Cardiac muscle cell (in vitro differentiated cells and primary cell): ENCODE results near the gene FAF1. TPM values are rescaled to one million over a fixed set of nuclear protein-coding genes. Genes with fewer than 3 reads are reported as not detected.
"Not testable (repeated sequence)": the region's sequence is repeated elsewhere in the genome, so short reads cannot be mapped to it uniquely, and the experiment has no call there.

Source experiments
- DNase-seq, 2 donors: peaks; one replicate each; pipeline versions ENCODE4 v3.0.0 to v3.0.0-alpha.2; 2010 to 2017; ENCODE audit warnings: low read depth in 1 of 2, low spot score in 1 of 2
- H3K27ac ChIP-seq: fragments of 200-600 bp; sonication (generic); 2 replicates; pipeline ENCODE4 v1.5.1; 2016
- H3K27me3 ChIP-seq: fragments of 200-600 bp; sonication (generic); 2 replicates; pipeline ENCODE4 v1.6.0; 2016; ENCODE audit warnings: control low read depth
- H3K36me3 ChIP-seq: fragments of 200-600 bp; sonication (generic); 2 replicates; pipeline ENCODE4 v1.5.1; 2016; ENCODE audit warnings: control low read depth
- H3K4me1 ChIP-seq: fragments of 200-600 bp; sonication (generic); 2 replicates; pipeline ENCODE4 v1.8.1; 2017; ENCODE audit warnings: low read depth, mild to moderate bottlenecking, mixed run types
- H3K4me3 ChIP-seq: fragments of 200-600 bp; sonication (generic); 2 replicates; pipeline ENCODE4 v1.5.1; 2016; ENCODE audit warnings: mild to moderate bottlenecking
- H3K9me3 ChIP-seq: fragments of 200-600 bp; sonication (generic); 2 replicates; pipeline ENCODE4 v1.5.1; 2017; ENCODE audit warnings: low read depth, mild to moderate bottlenecking, control low read depth
- CTCF ChIP-seq: IDR thresholded peaks from 2 replicates; pipeline ENCODE4 v1.5.1; 2012; ENCODE audit warnings: low read depth, mild to moderate bottlenecking, low read length
- polyA plus RNA-seq: library from polyadenylated mRNA; unstranded; fragments of >200 nt; fragmentation: Nextera tagmentation; extraction: Ambion mirVana; gene quantifications from 2 replicates; pipeline ENCODE4 v1.2.1, GENCODE V29; 2016
- total RNA-seq: library from RNA; depleted of rRNA; stranded (reverse); fragments of >200 nt; gene quantifications from 2 replicates; pipeline ENCODE4 v1.2.3, GENCODE V29; 2016

FAF1 gene
- total and polyA plus RNA-seq, 2 experiments from 2014 or later, result 24.3 to 76.7 TPM

- DNase-seq, result no peak
- no peak for TF ChIP-seq CTCF
- Histone ChIP-seq H3K9me3 (no peaks in the 10 kb centered on the region), H3K4me1 (no peaks in the 10 kb centered on the region), H3K36me3 (no peaks in the 10 kb centered on the region), H3K27ac (no peak overlapping the region), H3K4me3 (no peak overlapping the region), H3K27me3 (no peaks in the 10 kb centered on the region)
Measured at GRCh38 chr1:50877641-50878040, 82.4 kb downstream of the FAF1 start.

DNA sequence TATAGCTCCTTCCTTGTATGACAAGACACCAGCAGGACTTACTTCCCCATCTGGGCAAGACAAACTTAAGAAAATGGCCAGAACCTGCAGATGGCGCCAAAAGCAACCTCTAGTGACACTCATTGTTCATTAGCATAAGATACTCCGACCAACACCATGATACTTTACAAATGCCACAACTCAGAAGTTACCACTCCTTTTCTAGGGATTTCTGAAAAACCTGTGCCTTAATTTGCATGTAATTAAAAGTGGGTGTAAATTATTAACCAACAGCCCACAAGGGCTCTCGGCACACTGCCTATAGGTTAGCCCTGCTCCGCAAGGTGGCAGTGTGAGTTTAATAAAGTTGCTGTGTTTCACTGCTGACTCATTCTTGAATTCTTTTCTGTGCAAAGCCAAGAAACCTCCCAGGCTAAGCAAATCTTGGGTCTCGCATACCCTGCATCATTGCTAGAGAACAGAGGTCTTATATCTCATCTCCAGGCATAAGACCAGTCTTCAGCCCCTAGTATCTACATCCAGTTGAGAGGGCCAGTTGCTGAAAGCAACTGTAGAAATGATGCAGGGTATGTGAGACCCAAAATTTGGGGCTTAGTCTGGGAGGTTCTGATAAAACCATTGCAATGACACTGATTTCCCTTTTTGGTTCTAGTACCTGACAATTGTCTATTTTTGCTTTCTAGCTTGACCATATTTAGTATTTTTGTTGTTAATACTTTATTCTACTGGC lies 86.4 kb downstream of the FAF1 start:
- no peaks in the 10 kb centered on the region for H3K9me3 ChIP-seq
- H3K4me1 ChIP-seq, result no peaks in the 10 kb centered on the region
- H3K27ac ChIP-seq, result no peak overlapping the region
- no peaks in the 10 kb centered on the region for H3K27me3 ChIP-seq
- no peaks in the 10 kb centered on the region for H3K36me3 ChIP-seq
- DNase-seq, result peak; percentile 64 to 74
- peak overlapping the region; percentile 18 for H3K4me3 ChIP-seq
- TF ChIP-seq CTCF, result peak; percentile 70

- H3K27me3 ChIP-seq, H3K9me3 ChIP-seq, H3K4me3 ChIP-seq, H3K36me3 ChIP-seq, H3K27ac ChIP-seq, DNase-seq, H3K4me1 ChIP-seq: not testable (repeated sequence)
Measured at GRCh38 chr1:50864845-50865244, 95.2 kb downstream of the FAF1 start.

GRCh38 chr1:50861772-50862171 lies 98.3 kb downstream of the FAF1 start:
- H3K36me3 ChIP-seq, result no peaks in the 10 kb centered on the region
- no peak for DNase-seq
- no peaks in the 10 kb centered on the region for H3K4me1 ChIP-seq
- no peak overlapping the region for H3K27ac ChIP-seq
- no peaks in the 10 kb centered on the region for H3K9me3 ChIP-seq
- H3K4me3 ChIP-seq, result no peak overlapping the region
- no peaks in the 10 kb centered on the region for H3K27me3 ChIP-seq
- no peak for TF ChIP-seq CTCF

DNA sequence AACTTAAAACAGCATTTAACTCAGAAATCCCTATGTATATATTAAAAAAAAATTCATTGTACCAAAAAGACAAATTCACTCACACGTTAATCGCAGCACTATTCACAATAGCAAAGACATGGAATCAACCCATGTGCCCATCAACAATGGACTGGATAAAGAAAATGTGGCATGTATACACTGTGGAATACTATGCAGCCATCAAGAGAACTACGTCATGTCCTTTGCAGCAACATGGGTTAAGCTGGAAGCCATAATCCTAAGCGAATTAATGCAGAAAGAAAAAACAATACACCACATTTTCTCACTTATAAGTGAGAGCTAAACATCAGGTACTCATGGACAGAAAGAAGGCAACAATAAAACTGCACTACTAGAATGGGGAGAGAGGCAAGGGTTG lies 99.4 kb downstream of the FAF1 start:
- Histone ChIP-seq H3K9me3 (no peaks in the 10 kb centered on the region), H3K36me3 (no peaks in the 10 kb centered on the region), H3K4me1 (no peaks in the 10 kb centered on the region), H3K27ac (no peak overlapping the region), H3K4me3 (no peak overlapping the region), H3K27me3 (no peaks in the 10 kb centered on the region)
- no peak for DNase-seq
- no peak for TF ChIP-seq CTCF

DNA sequence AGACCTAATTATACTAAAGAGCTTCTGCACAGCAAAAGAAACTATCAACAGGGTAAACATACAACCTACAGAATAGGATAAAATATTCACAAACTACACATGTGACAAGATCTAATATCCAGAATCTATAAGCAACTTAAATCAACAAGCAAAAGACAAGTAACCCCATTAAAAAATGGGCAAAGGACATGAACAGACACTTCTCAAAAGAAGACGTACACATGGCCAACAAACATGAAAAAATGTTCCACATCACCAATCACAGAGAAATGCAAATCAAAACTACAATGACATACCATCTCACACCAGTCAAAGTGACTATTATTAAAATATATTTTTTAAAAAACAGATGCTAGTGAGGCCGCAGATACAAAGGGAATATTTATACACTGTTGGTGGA lies 99.8 kb downstream of the FAF1 start:
- TF ChIP-seq CTCF, result no peak
- H3K36me3 ChIP-seq, result no peaks in the 10 kb centered on the region
- H3K27me3 ChIP-seq, result no peaks in the 10 kb centered on the region
- H3K9me3 ChIP-seq, result no peaks in the 10 kb centered on the region
- no peaks in the 10 kb centered on the region for H3K4me1 ChIP-seq
- no peak overlapping the region for H3K4me3 ChIP-seq
- DNase-seq, result no peak
- no peak overlapping the region for H3K27ac ChIP-seq
